AG04449 (cell line): ENCODE measurements around the gene CDH7.

ENCODE experiments used
- CTCF ChIA-PET: fragments of 350-600 bp; formaldehyde crosslinking; extraction: SDS; loops from one replicate; lab custom pipeline; 2021; ENCODE audit warnings: antibody characterized with exemption; lab: Yijun Ruan, JAX
- POLR2A ChIA-PET: fragments of 400-600, 350-600 bp; formaldehyde crosslinking; extraction: SDS; loops from one replicate; lab custom pipeline; 2020; ENCODE audit warnings: antibody characterized with exemption, inconsistent platforms; lab: Yijun Ruan, JAX
- DNase-seq: peaks from one replicate; pipeline ENCODE4 v3.0.0-alpha.2; 2010; ENCODE audit warnings: low read depth, low spot score
- H3K4me3 ChIP-seq: 2 replicates; pipeline ENCODE4 v1.5.1; 2011; ENCODE audit warnings: low read depth, mild to moderate bottlenecking, control low read depth, low read length
- CTCF ChIP-seq: IDR thresholded peaks from one replicate; pipeline ENCODE4 v1.5.1; 2011; ENCODE audit warnings: mild to moderate bottlenecking, moderate library complexity, low read length, control low read depth, inconsistent platforms; ENCODE audit not compliant: insufficient read depth; ENCODE audit errors: missing control alignments

CDH7 gene

GRCh38 chr18:65790604-65791003 is 39.8 kb downstream of the CDH7 start:
- TF ChIP-seq CTCF = no peak
- POLR2A ChIA-PET = no interaction called here
- no peak overlapping the region for H3K4me3 ChIP-seq
- no peak for DNase-seq
- CTCF ChIA-PET = no interaction called here

DNA sequence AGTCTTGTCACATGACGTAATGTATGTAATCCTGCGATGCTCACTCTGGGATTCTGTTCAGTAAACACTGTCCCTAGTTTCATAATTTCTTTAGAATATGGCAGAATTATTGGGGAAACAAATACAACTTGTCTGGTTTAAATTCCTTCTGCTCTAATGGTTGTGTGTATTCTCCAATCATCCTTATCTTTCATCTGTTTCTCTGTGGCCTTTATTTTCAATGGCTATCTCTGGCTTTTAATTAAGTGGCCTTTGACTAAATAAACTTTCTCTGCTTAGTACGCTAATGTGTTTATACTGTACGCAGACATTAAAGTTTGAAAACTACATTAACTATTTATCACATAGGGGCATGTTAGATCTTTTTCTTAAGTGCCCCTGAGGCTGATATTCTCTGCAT is 40.9 kb downstream of the CDH7 start:
- no peak for TF ChIP-seq CTCF
- no peak for DNase-seq
- ChIA-PET POLR2A (no interaction called here), CTCF (no interaction called here)
- no peak overlapping the region for H3K4me3 ChIP-seq

DNA sequence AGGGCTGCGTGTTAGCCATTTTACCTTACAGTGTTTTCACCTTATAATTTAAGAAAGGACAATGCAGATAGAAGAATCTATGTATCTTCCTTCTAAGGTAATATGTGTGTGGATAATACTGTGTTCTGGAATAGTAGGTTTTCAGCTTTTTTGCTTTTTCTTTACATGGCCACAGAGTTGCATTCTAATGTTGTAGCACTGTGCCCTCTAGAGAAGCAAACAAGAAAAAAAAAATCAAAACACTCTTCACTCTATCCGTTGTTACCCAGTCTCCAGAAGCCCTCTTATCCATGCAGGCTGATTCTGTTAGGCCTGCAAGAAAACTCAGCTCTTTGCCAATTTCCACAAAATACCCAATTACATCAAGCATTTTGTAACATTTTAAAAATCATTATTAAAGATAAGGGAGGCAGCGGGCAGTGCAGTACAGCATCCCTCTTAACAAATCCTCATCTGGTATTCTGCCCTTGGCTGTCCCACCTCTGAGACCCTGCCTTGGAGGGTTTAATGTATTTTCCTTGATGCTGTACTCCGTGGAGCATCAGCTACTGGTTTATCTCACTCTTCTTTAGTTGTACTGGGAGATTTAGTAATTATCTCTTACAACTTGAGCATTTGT is 41.8 kb downstream of the CDH7 start:
- H3K4me3 ChIP-seq = no peak overlapping the region
- TF ChIP-seq CTCF = no peak
- CTCF ChIA-PET = no interaction called here
- DNase-seq = no peak
- POLR2A ChIA-PET = no interaction called here

DNA sequence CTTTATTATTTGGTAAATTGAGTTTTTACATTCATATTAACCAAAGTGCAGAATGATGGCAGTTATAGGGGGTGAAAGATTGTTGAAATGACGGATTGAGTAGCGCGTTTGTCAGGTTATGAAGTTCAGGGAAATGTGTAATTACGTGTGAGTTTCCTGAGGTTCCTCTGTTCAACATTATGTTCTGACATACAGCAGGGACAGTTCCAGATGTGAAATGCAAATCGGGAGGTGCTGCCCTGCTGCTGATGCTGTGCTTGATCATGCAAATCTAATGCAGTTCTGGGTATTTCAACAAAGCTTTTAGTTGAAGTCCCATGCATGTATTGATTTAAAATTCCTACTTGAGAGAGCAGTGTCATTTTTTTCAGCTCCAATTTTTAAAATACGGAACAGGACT is 57.9 kb downstream of the CDH7 start:
- POLR2A ChIA-PET = no interaction called here
- no peak overlapping the region for H3K4me3 ChIP-seq
- DNase-seq = no peak
- no peak for TF ChIP-seq CTCF
- CTCF ChIA-PET = no interaction called here

GRCh38 chr18:65811307-65811706 is 60.5 kb downstream of the CDH7 start:
- ChIA-PET CTCF (no interaction called here), POLR2A (no interaction called here)
- DNase-seq = no peak
- TF ChIP-seq CTCF = no peak
- no peak overlapping the region for H3K4me3 ChIP-seq

- no peak for DNase-seq
- TF ChIP-seq CTCF = no peak
- no peak overlapping the region for H3K4me3 ChIP-seq
- ChIA-PET POLR2A (no interaction called here), CTCF (no interaction called here)
These were observed 64.7 kb downstream of the CDH7 start for GRCh38 chr18:65815506-65815905.
